WTC11 (cell line): ENCODE results near the gene AKAP6.

Experiments used
- ATF2 ChIP-seq: sonication (generic); formaldehyde crosslinking; IDR thresholded peaks from 2 replicates; pipeline ENCODE4 v1.8.1; 2022; ENCODE audit warnings: low read depth, missing genetic modification reagents, borderline replicate concordance
- CTCF ChIP-seq: fragments of 200-600 bp; IDR thresholded peaks from 2 replicates; pipeline ENCODE4 v1.8.0; 2022; ENCODE audit warnings: antibody characterized with exemption
- E2F1 ChIP-seq: sonication (generic); formaldehyde crosslinking; IDR thresholded peaks from 2 replicates; pipeline ENCODE4 v1.8.0; 2022; ENCODE audit warnings: mild to moderate bottlenecking, missing genetic modification reagents
- ELF4 ChIP-seq: sonication (generic); formaldehyde crosslinking; IDR thresholded peaks from 2 replicates; pipeline ENCODE4 v1.8.1; 2022; ENCODE audit warnings: low read depth, mild to moderate bottlenecking, moderate library complexity, missing genetic modification reagents
- ETV6 ChIP-seq: sonication (generic); formaldehyde crosslinking; IDR thresholded peaks from 2 replicates; pipeline ENCODE4 v1.8.1; 2022; ENCODE audit warnings: mild to moderate bottlenecking, missing genetic modification reagents
- GTF2I ChIP-seq: fragments of 250-450 bp; sonication (Bioruptor Pico); conservative IDR thresholded peaks from 2 replicates; pipeline ENCODE4 v1.4.0; 2021; ENCODE audit warnings: mild to moderate bottlenecking
- HMGXB4 ChIP-seq: sonication (generic); formaldehyde crosslinking; IDR thresholded peaks from 2 replicates; pipeline ENCODE4 v1.8.1; 2023; ENCODE audit warnings: mild to moderate bottlenecking, moderate library complexity, missing genetic modification reagents
- MAX ChIP-seq: sonication (generic); formaldehyde crosslinking; IDR thresholded peaks from 2 replicates; pipeline ENCODE4 v1.8.0; 2022; ENCODE audit warnings: mild to moderate bottlenecking, missing genetic modification reagents
- NFYB ChIP-seq: sonication (generic); formaldehyde crosslinking; conservative IDR thresholded peaks from 2 replicates; pipeline ENCODE4 v1.8.0; 2022; ENCODE audit warnings: low read depth, missing genetic modification reagents
- SP1 ChIP-seq: sonication (generic); formaldehyde crosslinking; conservative IDR thresholded peaks from 2 replicates; pipeline ENCODE4 v1.8.1; 2022; ENCODE audit warnings: missing genetic modification reagents
- USF2 ChIP-seq: sonication (generic); formaldehyde crosslinking; IDR thresholded peaks from 2 replicates; pipeline ENCODE4 v1.8.1; 2023; ENCODE audit warnings: mild to moderate bottlenecking, missing genetic modification reagents, moderate library complexity
- ZNF416 ChIP-seq: fragments of 250-450 bp; sonication (Bioruptor Pico); IDR thresholded peaks from 2 replicates; pipeline ENCODE4 v1.9.0; 2021; ENCODE audit warnings: mild to moderate bottlenecking, inconsistent platforms

GRCh38 chr14:32623300-32624093, 294.4 kb downstream of the AKAP6 start:
- no peak for TF ChIP-seq CTCF
- no peak for TF ChIP-seq NFYB (CRISPR knock-in tag)
- no peak for TF ChIP-seq GTF2I
- no peak for TF ChIP-seq HMGXB4 (CRISPR knock-in tag)
- TF ChIP-seq ZNF416 (CRISPR knock-in tag), result no peak
- TF ChIP-seq ELF4 (CRISPR knock-in tag), result no peak
- no peak for TF ChIP-seq SP1
- no peak for TF ChIP-seq MAX (CRISPR knock-in tag)
- TF ChIP-seq ATF2 (CRISPR knock-in tag), result no peak
- no peak for TF ChIP-seq ETV6 (CRISPR knock-in tag)
- no peak for TF ChIP-seq USF2 (CRISPR knock-in tag)
- no peak for TF ChIP-seq E2F1 (CRISPR knock-in tag)
